HEK293 (cell line): Measurements from ENCODE around the gene ICE2.

ENCODE experiments used
- REST ChIP-seq: fragments of 450-650 bp; formaldehyde crosslinking; IDR thresholded peaks from 2 replicates; pipeline ENCODE4 v1.5.1; 2016; ENCODE audit warnings: missing biosample characterization, missing genetic modification characterization
- ZNF157 ChIP-seq: fragments of 450-650 bp; formaldehyde crosslinking; IDR thresholded peaks from 2 replicates; pipeline ENCODE4 v1.5.1; 2016; ENCODE audit warnings: missing biosample characterization, missing genetic modification characterization
- ZNF221 ChIP-seq: fragments of 450-650 bp; formaldehyde crosslinking; IDR thresholded peaks from 2 replicates; pipeline ENCODE4 v1.5.1; 2017; ENCODE audit warnings: missing biosample characterization, missing genetic modification characterization, borderline replicate concordance
- ZNF660 ChIP-seq: fragments of 450-650 bp; IDR thresholded peaks from 2 replicates; pipeline ENCODE4 v1.5.1; 2018; ENCODE audit warnings: missing biosample characterization, mild to moderate bottlenecking, missing genetic modification characterization

DNA sequence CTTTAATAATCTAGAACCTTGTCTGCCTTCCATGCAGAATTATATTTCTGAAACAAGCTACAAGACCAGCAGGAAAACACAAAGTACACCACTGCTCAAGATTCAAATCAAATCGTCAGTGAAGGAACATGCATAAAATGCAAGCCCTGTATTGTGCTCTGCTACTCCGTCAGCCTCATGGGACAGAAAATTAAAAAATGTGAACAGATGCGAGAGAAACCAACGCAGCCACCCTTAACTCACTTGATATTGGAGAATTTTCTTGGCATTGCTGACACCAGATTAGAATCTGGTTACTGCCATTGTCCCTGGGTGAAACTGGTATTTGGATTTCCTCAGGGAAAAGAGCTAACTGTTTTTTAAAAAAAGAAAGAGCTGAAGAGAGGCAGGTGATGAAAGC lies 104.7 kb downstream of the ICE2 start:
- no peak for TF ChIP-seq ZNF221 (tag by site-specific recombination)
- no peak for TF ChIP-seq REST (tag by site-specific recombination)
- no peak for TF ChIP-seq ZNF157 (tag by site-specific recombination)
- TF ChIP-seq ZNF660 (tag by site-specific recombination): no peak
